Tibial artery (tissue), 4 donors: ENCODE results near the gene PODNL1.

Experiments
- DNase-seq, 2 donors: peaks; one replicate each; pipeline ENCODE4 v3.0.0-alpha.2; 2019
- H3K27ac ChIP-seq, 2 donors: fragments of 200-600 bp; sonication (generic) in 1 of 2; 1 replicate in 1 of 2; 2 replicates in 1 of 2; pipeline ENCODE4 v1.5.1; 2018 to 2019; ENCODE audit warnings: mild to moderate bottlenecking in 1 of 2
- H3K27me3 ChIP-seq, 2 donors: fragments of 200-600 bp; sonication (generic) in 1 of 2; one replicate each; pipeline versions ENCODE4 v1.5.1 to v1.6.0; 2016 to 2019
- H3K36me3 ChIP-seq, 3 donors: fragments of 200-600 bp; sonication (generic) in 2 of 3; one replicate each; pipeline ENCODE4 v1.5.1; 2016 to 2019; ENCODE audit warnings: mild to moderate bottlenecking in 2 of 3
- H3K4me1 ChIP-seq, 4 donors: fragments of 200-600 bp; sonication (generic) in 2 of 4; 1 replicate in 3 of 4; 2 replicates in 1 of 4; pipeline ENCODE4 v1.5.1; 2016 to 2019
- H3K4me3 ChIP-seq, 2 donors: fragments of 200-600 bp; sonication (generic) in 1 of 2; 1 replicate in 1 of 2; 2 replicates in 1 of 2; pipeline ENCODE4 v1.5.1; 2018 to 2019; ENCODE audit warnings: mild to moderate bottlenecking in 2 of 2
- H3K9me3 ChIP-seq, 3 donors: fragments of 200-600 bp; sonication (generic) in 1 of 3; one replicate each; pipeline ENCODE4 v1.5.1; 2016 to 2019
- intact Hi-C: fragments of 100-400 bp; cut with DNase I; formaldehyde crosslinking; loops from one replicate; pipeline ENCODE4 v1.15.0; 2023; ENCODE audit warnings: low total_unique reads
- TF ChIP-seq, protein P1 (sequence below), 2 experiments: fragments of 200-600 bp in 1 of 2; fragments of 450-650 bp in 1 of 2; IDR thresholded peaks; one replicate each; pipeline ENCODE4 v1.5.1; 2017 to 2019; ENCODE audit warnings: antibody characterized with exemption in 2 of 2, mild to moderate bottlenecking in 1 of 2, moderate library complexity in 1 of 2

The PODNL1 gene

DNA sequence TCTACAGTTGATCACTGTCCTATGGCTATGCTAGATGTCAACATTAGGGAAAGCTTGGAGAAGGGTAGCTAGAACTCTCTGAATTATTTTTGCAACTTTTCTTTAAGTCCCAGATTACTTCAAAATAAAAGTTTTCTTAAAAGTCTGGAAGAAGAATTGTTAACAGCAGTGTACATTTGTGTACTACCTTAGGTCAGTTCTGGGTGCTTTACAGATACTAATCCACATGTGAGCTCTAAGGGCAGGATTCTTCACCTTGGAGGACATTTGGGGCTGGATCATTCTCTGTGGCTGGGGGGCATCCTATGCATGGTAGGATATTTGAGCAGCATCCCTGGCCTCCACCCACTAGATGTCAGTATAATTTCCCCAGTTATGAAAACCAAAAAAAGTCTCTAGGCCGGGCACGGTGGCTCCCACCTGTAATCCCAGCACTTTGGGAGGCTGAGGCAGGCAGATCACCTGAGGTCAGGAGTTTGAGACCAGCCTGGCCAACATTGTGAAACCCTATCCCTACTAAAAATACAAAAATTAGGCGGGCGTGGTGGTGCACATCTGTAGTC, 35.1 kb downstream of the PODNL1 start:
- no peak overlapping the region for H3K4me3 ChIP-seq
- H3K27ac ChIP-seq, result no peak overlapping the region
- H3K4me1 ChIP-seq, result peaks cover 0 to 18% (median 16%) of the 10 kb centered on the region in 4 donors
- H3K36me3 ChIP-seq, result no peaks in the 10 kb centered on the region
- TF ChIP-seq, protein P1, sequence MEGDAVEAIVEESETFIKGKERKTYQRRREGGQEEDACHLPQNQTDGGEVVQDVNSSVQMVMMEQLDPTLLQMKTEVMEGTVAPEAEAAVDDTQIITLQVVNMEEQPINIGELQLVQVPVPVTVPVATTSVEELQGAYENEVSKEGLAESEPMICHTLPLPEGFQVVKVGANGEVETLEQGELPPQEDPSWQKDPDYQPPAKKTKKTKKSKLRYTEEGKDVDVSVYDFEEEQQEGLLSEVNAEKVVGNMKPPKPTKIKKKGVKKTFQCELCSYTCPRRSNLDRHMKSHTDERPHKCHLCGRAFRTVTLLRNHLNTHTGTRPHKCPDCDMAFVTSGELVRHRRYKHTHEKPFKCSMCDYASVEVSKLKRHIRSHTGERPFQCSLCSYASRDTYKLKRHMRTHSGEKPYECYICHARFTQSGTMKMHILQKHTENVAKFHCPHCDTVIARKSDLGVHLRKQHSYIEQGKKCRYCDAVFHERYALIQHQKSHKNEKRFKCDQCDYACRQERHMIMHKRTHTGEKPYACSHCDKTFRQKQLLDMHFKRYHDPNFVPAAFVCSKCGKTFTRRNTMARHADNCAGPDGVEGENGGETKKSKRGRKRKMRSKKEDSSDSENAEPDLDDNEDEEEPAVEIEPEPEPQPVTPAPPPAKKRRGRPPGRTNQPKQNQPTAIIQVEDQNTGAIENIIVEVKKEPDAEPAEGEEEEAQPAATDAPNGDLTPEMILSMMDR (IDR thresholded peaks at IDR 0.05), result no peak
- no peaks in the 10 kb centered on the region for H3K9me3 ChIP-seq
- H3K27me3 ChIP-seq, result no peaks in the 10 kb centered on the region
- no peak for DNase-seq
- intact Hi-C loops, result no loop called here

DNA sequence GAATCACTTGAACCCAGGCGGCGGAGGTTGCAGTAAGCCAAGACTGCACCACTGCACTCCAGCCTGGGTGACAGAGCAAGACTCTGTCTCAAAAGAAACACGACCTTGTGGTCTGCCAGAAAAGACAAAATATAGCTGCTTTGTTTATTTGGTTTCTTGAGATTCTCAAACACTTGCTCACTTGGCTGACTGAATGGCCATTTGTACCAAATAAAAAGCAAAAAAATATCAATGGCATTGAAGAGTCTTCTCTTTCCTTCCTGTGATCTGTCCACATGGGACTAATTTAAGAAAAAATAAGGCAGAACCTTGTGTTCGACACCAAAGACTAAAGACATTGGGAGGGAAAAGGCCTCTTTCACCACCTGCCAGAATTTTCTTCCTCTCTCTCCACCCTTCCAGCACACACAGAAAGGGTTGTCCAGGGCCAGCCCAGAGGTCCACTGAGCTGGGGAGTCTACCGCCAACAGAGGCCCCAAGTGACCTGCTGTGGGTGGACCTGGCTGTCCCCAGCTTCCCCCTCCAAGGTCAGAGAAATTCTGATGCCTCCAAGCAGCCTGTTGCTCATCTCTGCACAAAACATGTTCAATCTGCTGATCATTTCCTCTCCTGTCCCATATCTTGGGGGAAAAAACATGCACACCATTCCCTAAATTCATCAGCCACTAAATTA, 38.2 kb downstream of the PODNL1 start:
- Histone ChIP-seq H3K27ac (no peak overlapping the region), H3K27me3 (no peaks in the 10 kb centered on the region), H3K9me3 (no peaks in the 10 kb centered on the region), H3K4me3 (no peak overlapping the region), H3K36me3 (no peaks in the 10 kb centered on the region), H3K4me1 (no peaks in the 10 kb centered on the region)
- TF ChIP-seq, protein P1 (IDR thresholded peaks at IDR 0.05), result no peak
- intact Hi-C loops, result no loop called here
- DNase-seq, result no peak

DNA sequence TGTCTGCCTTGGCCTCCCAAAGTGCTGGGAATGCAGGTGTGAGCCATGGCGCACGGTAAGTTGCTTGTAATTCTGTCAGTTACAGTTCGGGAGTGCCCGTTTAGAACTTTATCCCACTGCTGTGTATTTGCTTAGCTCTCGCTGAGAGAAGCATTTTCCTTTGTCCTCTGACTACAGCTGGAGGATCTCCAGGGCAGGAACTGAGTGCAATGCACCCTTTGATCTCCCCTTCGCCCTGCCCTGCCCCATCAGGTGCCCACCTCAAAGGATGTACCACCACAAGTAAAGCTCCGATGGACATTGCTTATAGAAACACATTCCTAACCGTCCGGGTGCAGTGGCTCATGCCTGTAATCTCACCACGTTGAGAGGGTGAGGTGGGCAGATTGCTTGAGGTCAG, 38.8 kb downstream of the PODNL1 start:
- Histone ChIP-seq H3K4me3 (no peak overlapping the region), H3K4me1 (no peaks in the 10 kb centered on the region), H3K27me3 (no peaks in the 10 kb centered on the region), H3K9me3 (no peaks in the 10 kb centered on the region), H3K27ac (no peak overlapping the region), H3K36me3 (no peaks in the 10 kb centered on the region)
- TF ChIP-seq, protein P1 (IDR thresholded peaks at IDR 0.05), result no peak
- intact Hi-C loops, result no loop called here
- no peak for DNase-seq

DNA sequence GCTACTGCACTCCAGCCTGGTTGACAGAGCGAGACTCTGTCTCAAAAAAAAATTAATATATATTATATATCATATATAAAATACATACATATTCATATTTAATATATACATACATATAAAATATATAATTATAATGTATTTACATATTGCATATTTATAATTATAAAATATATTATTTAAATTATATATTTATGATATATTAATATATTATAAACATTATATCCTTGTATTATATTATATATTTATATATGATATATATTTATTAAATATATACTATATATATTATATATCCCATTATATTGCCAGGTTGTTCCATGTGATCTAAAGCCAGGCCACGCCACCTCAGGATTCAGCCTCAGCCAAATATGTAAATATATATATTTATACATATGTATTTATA, 42.0 kb downstream of the PODNL1 start:
- H3K4me3 ChIP-seq, result no peak overlapping the region
- intact Hi-C loops, result no loop called here
- no peak for DNase-seq
- H3K4me1 ChIP-seq, result no peaks in the 10 kb centered on the region
- TF ChIP-seq, protein P1 (IDR thresholded peaks at IDR 0.05), result no peak
- H3K9me3 ChIP-seq, result no peaks in the 10 kb centered on the region
- no peak overlapping the region for H3K27ac ChIP-seq
- no peaks in the 10 kb centered on the region for H3K36me3 ChIP-seq
- H3K27me3 ChIP-seq, result no peaks in the 10 kb centered on the region

DNA sequence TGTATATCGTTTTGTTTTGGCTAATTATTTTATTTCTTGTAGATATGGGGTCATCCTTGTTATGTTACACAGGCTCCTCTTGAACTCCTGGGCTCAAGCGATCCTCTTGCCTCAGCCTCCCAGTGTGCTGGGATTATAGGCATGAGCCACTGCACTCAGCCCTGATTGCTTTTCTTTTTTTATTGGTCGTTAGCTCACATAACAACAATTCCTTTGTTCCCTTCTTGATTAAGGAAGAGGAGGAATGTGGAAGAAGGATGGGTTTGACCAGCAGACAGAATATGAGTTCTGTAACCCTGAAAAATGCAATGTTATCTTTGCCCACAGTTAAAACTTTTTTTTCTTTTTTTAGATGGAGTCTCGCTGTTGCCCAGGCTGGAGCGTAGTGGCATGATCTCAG, 43.7 kb downstream of the PODNL1 start:
- TF ChIP-seq, protein P1 (IDR thresholded peaks at IDR 0.05), result no peak
- no peaks in the 10 kb centered on the region for H3K36me3 ChIP-seq
- H3K4me3 ChIP-seq, result no peak overlapping the region
- intact Hi-C loops, result no loop called here
- no peaks in the 10 kb centered on the region for H3K27me3 ChIP-seq
- H3K4me1 ChIP-seq, result no peaks in the 10 kb centered on the region
- H3K27ac ChIP-seq, result no peak overlapping the region
- no peaks in the 10 kb centered on the region for H3K9me3 ChIP-seq
- no peak for DNase-seq
